K562 (cell line): Measurements from ENCODE around the gene GART. TPM values are rescaled to one million over a fixed set of nuclear protein-coding genes. Genes with fewer than 3 reads are reported as not detected.

ENCODE experiments used
- CHCHD3 ChIP-seq: fragments of 250-450 bp; sonication (Bioruptor Pico); IDR thresholded peaks from 2 replicates; pipeline ENCODE4 v2.1.2; 2022; ENCODE audit warnings: mild to moderate bottlenecking
- FOSL1 ChIP-seq: fragments of 200-800 bp; sonication (Bioruptor generic); conservative IDR thresholded peaks from 2 replicates; pipeline ENCODE4 v1.6.1; 2016; ENCODE audit warnings: missing genetic modification characterization, missing compliant biosample characterization
- FUS ChIP-seq: fragments of 200-400 bp; formaldehyde crosslinking; optimal IDR thresholded peaks from 2 replicates; pipeline ENCODE3; 2017; ENCODE audit warnings: low read depth, low read length
- KLF6 ChIP-seq: fragments of 250-450 bp; sonication (Bioruptor Pico); IDR thresholded peaks from 2 replicates; pipeline ENCODE4 v1.4.0; 2020; ENCODE audit warnings: mild to moderate bottlenecking, moderate library complexity, borderline replicate concordance
- NEUROD1 ChIP-seq: fragments of 150-350 bp; IDR thresholded peaks from 2 replicates; pipeline ENCODE4 v1.6.1; 2014; ENCODE audit warnings: borderline replicate concordance, low read length, low read depth; ENCODE audit not compliant: partially characterized antibody
- NFE2 ChIP-seq: IDR thresholded peaks from 2 replicates; pipeline ENCODE4 v1.6.1; 2014; ENCODE audit warnings: antibody characterized with exemption, low read depth
- PTTG1 ChIP-seq: fragments of 450-650 bp; IDR thresholded peaks from 2 replicates; pipeline ENCODE4 v1.6.1; 2016; ENCODE audit warnings: low read depth, mild to moderate bottlenecking, missing genetic modification characterization, missing compliant biosample characterization
- SAFB ChIP-seq: fragments of 200-400 bp; formaldehyde crosslinking; IDR thresholded peaks from 2 replicates; pipeline ENCODE4 v1.6.1; 2017; ENCODE audit warnings: low read depth, low read length, borderline replicate concordance
- SOX6 ChIP-seq: fragments of 450-650 bp; IDR thresholded peaks from 2 replicates; pipeline ENCODE4 v1.6.1; 2014; ENCODE audit warnings: mild to moderate bottlenecking
- ZNF253 ChIP-seq: fragments of 250-450 bp; sonication (Bioruptor Pico); conservative IDR thresholded peaks from 2 replicates; pipeline ENCODE4 v1.6.1; 2021; ENCODE audit warnings: mild to moderate bottlenecking
- ZNF584 ChIP-seq: fragments of 200-800 bp; sonication (Bioruptor generic); IDR thresholded peaks from 2 replicates; pipeline ENCODE4 v1.6.1; 2016; ENCODE audit warnings: low read depth, mild to moderate bottlenecking, missing genetic modification characterization, missing compliant biosample characterization
- ZSCAN29 ChIP-seq: fragments of 450-650 bp; IDR thresholded peaks from 2 replicates; pipeline ENCODE4 v1.6.1; 2017
- polyA plus RNA-seq, 8 experiments: library from polyadenylated mRNA; depleted of rRNA in 4 of 8; stranded (reverse) in 5 of 8; unstranded in 3 of 8; fragments of >200 nt; fragmentation: Nextera tagmentation in 2 of 8; fragmentation: Illumina TruSeq in 1 of 8; extraction: Ambion mirVana in 2 of 8; extraction: Trizol in 1 of 8; gene quantifications; 2 replicates each; pipeline versions ENCODE4 v1.2.1 to v1.2.3, GENCODE V29; 2011 to 2014; ENCODE audit warnings: inconsistent platforms in 1 of 8, missing spikeins in 1 of 8
- total RNA-seq, 7 experiments: library from RNA; depleted of rRNA in 6 of 7; stranded (reverse); fragments of >200 nt in 6 of 7; fragmentation: Illumina TruSeq in 2 of 7; extraction: Trizol in 2 of 7; gene quantifications; 2 replicates each; pipeline versions ENCODE4 v1.2.1 to v1.2.3, GENCODE V29; 2011 to 2021; ENCODE audit warnings: low replicate concordance in 1 of 7
- TF ChIP-seq, protein P1 (sequence below), 2 experiments: fragments of 450-650 bp in 1 of 2; IDR thresholded peaks; 2 replicates each; pipeline ENCODE4 v1.6.1; 2011 to 2017; ENCODE audit warnings: low read depth in 2 of 2, antibody characterized with exemption in 1 of 2, borderline replicate concordance in 1 of 2, low read length in 1 of 2, mild to moderate bottlenecking in 1 of 2, mixed read lengths in 1 of 2; ENCODE audit not compliant: control insufficient read depth in 1 of 2
- TF ChIP-seq, protein P2 (sequence below), 2 experiments: IDR thresholded peaks in 1 of 2; conservative IDR thresholded peaks in 1 of 2; 2 replicates each; pipeline ENCODE4 v1.6.1; 2016; ENCODE audit warnings: low read depth in 2 of 2, mild to moderate bottlenecking in 1 of 2, missing compliant biosample characterization in 1 of 2, missing genetic modification characterization in 1 of 2, moderate library complexity in 1 of 2
- TF ChIP-seq, protein P3 (sequence below): sonication (generic); formaldehyde crosslinking; IDR thresholded peaks from 2 replicates; pipeline ENCODE4 v1.8.1; 2023; ENCODE audit warnings: mild to moderate bottlenecking, missing genetic modification reagents
- TF ChIP-seq, protein P4 (sequence below): fragments of 450-650 bp; IDR thresholded peaks from 2 replicates; pipeline ENCODE4 v1.7.1; 2018; ENCODE audit warnings: mild to moderate bottlenecking, low read depth; ENCODE audit not compliant: partially characterized antibody

GART gene
- total and polyA plus RNA-seq, 9 of the 15 experiments (the other 6 are each of a cell fraction or from before 2014, with no cell fraction given) = 141 to 429 (median 349) TPM

DNA sequence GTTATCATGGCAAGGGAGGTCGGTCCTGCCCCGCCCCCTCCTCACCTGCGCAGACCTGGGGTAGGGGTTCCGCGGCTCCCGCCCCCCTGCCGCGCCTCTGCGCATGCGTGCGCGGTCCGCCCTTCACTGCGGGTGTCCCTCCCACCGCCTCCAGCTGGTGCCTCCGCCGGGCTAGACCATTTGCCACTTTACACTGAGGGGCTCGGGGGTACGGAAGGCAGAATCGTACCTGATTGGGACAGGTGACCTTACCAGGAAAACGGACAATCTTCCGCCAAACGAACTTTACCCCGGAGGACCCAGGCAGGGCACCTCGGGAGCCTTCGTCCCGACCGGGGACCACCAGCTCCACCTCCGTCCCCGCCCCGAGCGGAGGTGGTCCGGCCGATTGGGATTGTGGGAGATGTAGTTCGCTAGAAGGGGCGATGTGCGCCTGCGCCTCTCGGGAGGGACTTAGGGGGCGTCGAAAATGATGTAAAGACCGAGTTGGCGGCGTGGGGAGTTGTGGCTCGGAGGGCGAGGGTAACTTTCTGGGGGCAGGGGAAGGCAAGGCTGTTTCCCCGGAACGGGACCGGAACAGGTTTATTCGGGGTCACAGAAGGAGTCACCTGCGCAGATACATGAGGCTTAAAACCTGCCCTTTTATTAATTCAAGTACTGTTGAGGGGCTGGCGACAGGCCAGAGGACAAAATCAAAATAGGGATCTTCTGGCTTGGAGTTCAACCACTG lies 50.4 kb downstream of the GART start, which contains the start of gene DNAJC28 (continued):
- TF ChIP-seq ZNF584 (CRISPR knock-in tag) (no peak), FOSL1 (peak; percentile 48; the same call in 1 of the 2 replicates), NFE2 (no peak), FUS (no peak), CHCHD3 (CRISPR knock-in tag) (no peak), ZNF253 (CRISPR knock-in tag) (no peak), KLF6 (CRISPR knock-in tag) (no peak), SOX6 (no peak), ZSCAN29 (no peak), NEUROD1 (no peak), SAFB (no peak), PTTG1 (tag) (no peak)
- TF ChIP-seq, protein P1, sequence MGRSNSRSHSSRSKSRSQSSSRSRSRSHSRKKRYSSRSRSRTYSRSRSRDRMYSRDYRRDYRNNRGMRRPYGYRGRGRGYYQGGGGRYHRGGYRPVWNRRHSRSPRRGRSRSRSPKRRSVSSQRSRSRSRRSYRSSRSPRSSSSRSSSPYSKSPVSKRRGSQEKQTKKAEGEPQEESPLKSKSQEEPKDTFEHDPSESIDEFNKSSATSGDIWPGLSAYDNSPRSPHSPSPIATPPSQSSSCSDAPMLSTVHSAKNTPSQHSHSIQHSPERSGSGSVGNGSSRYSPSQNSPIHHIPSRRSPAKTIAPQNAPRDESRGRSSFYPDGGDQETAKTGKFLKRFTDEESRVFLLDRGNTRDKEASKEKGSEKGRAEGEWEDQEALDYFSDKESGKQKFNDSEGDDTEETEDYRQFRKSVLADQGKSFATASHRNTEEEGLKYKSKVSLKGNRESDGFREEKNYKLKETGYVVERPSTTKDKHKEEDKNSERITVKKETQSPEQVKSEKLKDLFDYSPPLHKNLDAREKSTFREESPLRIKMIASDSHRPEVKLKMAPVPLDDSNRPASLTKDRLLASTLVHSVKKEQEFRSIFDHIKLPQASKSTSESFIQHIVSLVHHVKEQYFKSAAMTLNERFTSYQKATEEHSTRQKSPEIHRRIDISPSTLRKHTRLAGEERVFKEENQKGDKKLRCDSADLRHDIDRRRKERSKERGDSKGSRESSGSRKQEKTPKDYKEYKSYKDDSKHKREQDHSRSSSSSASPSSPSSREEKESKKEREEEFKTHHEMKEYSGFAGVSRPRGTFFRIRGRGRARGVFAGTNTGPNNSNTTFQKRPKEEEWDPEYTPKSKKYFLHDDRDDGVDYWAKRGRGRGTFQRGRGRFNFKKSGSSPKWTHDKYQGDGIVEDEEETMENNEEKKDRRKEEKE (IDR thresholded peaks at IDR 0.05; ENCODE audit: borderline replicate concordance in 1 of 2, control insufficient read depth in 1 of 2, low read depth in 2 of 2, low read length in 1 of 2) = peak in 1 of 2 experiments; percentile 95; a peak in 2 of 4 replicates
- TF ChIP-seq, protein P2, sequence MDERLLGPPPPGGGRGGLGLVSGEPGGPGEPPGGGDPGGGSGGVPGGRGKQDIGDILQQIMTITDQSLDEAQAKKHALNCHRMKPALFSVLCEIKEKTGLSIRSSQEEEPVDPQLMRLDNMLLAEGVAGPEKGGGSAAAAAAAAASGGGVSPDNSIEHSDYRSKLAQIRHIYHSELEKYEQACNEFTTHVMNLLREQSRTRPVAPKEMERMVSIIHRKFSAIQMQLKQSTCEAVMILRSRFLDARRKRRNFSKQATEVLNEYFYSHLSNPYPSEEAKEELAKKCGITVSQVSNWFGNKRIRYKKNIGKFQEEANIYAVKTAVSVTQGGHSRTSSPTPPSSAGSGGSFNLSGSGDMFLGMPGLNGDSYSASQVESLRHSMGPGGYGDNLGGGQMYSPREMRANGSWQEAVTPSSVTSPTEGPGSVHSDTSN (CRISPR knock-in tag; IDR thresholded peaks at IDR 0.05; ENCODE audit: low read depth) = no peak
- TF ChIP-seq, protein P2 (tag; conservative IDR thresholded peaks at IDR 0.05; ENCODE audit: low read depth) = no peak
- TF ChIP-seq, protein P3, sequence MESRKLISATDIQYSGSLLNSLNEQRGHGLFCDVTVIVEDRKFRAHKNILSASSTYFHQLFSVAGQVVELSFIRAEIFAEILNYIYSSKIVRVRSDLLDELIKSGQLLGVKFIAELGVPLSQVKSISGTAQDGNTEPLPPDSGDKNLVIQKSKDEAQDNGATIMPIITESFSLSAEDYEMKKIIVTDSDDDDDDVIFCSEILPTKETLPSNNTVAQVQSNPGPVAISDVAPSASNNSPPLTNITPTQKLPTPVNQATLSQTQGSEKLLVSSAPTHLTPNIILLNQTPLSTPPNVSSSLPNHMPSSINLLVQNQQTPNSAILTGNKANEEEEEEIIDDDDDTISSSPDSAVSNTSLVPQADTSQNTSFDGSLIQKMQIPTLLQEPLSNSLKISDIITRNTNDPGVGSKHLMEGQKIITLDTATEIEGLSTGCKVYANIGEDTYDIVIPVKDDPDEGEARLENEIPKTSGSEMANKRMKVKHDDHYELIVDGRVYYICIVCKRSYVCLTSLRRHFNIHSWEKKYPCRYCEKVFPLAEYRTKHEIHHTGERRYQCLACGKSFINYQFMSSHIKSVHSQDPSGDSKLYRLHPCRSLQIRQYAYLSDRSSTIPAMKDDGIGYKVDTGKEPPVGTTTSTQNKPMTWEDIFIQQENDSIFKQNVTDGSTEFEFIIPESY (CRISPR knock-in tag) = peak; percentile 35; the same call in 1 of the 2 replicates
- TF ChIP-seq, protein P4, sequence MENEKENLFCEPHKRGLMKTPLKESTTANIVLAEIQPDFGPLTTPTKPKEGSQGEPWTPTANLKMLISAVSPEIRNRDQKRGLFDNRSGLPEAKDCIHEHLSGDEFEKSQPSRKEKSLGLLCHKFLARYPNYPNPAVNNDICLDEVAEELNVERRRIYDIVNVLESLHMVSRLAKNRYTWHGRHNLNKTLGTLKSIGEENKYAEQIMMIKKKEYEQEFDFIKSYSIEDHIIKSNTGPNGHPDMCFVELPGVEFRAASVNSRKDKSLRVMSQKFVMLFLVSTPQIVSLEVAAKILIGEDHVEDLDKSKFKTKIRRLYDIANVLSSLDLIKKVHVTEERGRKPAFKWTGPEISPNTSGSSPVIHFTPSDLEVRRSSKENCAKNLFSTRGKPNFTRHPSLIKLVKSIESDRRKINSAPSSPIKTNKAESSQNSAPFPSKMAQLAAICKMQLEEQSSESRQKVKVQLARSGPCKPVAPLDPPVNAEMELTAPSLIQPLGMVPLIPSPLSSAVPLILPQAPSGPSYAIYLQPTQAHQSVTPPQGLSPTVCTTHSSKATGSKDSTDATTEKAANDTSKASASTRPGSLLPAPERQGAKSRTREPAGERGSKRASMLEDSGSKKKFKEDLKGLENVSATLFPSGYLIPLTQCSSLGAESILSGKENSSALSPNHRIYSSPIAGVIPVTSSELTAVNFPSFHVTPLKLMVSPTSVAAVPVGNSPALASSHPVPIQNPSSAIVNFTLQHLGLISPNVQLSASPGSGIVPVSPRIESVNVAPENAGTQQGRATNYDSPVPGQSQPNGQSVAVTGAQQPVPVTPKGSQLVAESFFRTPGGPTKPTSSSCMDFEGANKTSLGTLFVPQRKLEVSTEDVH = no peak
